Osteoblast (primary cell): ENCODE measurements around the gene POLR1F. TPM values are rescaled to one million over a fixed set of nuclear protein-coding genes. Genes with fewer than 3 reads are reported as not detected.

Experiments
- small RNA-seq: library from RNA; depleted of rRNA; stranded (forward); fragments of <200 nt; gene quantifications from one replicate; pipeline ENCODE3, GENCODE V24; 2012
- total RNA-seq: library from RNA; depleted of rRNA; stranded (reverse); fragments of >200 nt; gene quantifications from 2 replicates; pipeline ENCODE4 v1.2.3, GENCODE V29; 2012

Gene POLR1F
- total RNA-seq, 1 donor = 18.8 TPM

Small RNAs within 50 kb of the gene (small RNA-seq; reads per million reads assigned to genes)
- gene MIR3146 = not detected

Other genes starting within 250 kb of the POLR1F start
- not detected in 2 replicates for gene TMEM196, start 64.6 kb upstream of the POLR1F start, total RNA-seq